HUDEP-2 (cell line): ENCODE measurements around the gene ANKRD52.
"Not testable (repeated sequence)": the region's sequence is repeated elsewhere in the genome, so short reads cannot be mapped to it uniquely, and the experiment has no call there.

ENCODE experiments used
- DNase-seq, 76 experiments: peaks; one replicate each; lab custom pipeline; 2025; ENCODE audit not compliant: unreplicated experiment in 76 of 76; lab: John Stamatoyannopoulos, UW

Gene ANKRD52

DNA sequence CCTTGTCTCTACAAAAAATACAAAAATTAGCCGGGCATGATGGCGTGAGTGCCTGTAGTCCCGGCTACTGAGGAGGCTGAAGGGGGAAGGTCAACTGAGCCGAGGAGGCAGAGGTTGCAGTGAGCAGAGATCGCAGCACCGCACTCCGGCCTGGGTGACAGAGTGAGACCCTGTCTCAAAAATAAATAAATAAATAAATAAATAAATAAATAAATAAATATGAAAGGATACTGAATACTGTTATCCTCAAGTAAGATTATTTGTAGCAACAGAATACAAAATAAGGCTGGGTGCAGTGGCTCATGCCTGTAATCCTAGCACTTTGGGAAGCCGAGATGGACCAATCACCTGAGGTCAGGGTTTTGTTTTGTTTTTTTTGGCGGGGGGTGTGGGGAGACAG, 38.3 kb downstream of the ANKRD52 start:
- no peak for DNase-seq

DNA sequence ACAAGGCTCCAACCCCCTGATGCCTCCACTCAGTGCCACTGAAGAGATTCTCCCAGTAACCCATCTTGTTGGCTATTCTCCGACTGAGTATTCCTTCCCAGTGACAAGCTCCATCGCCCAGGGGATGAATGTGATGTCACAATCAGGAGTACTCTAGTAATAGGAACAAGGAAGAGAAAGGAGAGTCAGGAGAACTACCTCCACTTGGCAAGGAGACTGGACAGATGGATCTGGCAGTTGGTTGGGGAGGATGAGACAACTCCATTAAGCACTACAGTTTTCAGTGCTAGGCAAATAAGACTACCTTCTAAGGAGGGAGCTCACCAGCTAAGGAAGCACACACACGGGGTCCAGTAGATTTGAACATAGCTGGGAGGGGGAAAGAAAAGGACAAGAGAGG, 41.7 kb downstream of the ANKRD52 start:
- no peak for DNase-seq

DNA sequence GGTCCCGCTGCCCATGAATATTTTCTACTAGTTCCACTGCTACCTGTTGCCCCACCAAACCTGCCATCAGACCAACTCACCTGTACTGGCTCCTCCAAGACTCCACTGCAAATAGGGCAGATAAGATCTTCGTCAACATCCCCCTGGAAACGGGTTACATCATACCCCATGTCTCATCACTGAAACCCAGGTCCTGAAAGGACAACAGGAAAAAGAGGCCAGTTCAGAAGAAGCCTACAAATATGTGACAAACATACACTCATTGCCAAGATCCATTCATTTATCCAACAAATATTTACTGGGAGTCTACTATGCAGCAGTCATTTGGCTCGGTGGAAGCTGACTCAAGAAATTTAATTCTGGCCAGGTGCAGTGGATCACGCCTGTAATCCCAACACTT, 44.3 kb downstream of the ANKRD52 start:
- DNase-seq, result no peak

DNA sequence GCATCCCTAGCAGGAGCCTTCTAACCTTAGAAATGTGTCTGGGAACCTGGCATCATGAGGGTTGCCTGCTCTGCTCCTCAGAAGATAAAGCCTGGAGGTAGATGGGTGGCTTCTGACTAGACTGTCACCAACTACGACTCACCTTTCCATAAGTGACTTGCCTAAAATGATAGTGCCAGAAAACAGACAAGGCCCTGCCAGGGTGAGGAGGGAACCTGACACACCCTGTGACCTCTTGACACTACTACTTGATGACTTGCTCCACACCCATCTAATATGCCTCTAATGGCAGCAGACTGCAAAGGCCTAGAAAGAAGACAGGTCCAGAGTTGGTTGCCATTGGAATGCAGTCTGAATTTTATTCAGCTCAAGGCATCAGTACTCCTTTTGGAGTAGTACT, 45.8 kb downstream of the ANKRD52 start:
- peak in 11 of 76 experiments; percentile 9 to 31 (median 17) for DNase-seq

DNA sequence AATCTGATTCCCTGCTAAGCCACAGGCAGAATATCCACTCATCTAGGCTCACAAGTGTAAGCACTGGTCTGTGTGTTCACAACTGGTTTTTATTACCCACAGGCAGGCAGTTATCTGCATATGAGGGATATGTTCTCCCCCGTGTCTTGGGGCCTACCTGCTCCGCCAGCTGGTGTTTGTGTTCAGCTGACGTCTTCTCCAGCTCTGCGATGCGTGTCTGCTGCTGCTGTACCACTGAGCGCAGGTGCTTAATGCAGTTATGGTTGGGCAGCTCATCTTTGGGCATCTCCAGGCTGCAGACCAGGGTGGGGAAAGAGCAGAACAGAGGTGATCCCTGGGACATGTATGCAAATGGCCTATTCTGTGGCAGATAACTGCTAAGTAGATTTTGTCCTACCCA, 50.2 kb downstream of the ANKRD52 start:
- DNase-seq, result no peak

DNA sequence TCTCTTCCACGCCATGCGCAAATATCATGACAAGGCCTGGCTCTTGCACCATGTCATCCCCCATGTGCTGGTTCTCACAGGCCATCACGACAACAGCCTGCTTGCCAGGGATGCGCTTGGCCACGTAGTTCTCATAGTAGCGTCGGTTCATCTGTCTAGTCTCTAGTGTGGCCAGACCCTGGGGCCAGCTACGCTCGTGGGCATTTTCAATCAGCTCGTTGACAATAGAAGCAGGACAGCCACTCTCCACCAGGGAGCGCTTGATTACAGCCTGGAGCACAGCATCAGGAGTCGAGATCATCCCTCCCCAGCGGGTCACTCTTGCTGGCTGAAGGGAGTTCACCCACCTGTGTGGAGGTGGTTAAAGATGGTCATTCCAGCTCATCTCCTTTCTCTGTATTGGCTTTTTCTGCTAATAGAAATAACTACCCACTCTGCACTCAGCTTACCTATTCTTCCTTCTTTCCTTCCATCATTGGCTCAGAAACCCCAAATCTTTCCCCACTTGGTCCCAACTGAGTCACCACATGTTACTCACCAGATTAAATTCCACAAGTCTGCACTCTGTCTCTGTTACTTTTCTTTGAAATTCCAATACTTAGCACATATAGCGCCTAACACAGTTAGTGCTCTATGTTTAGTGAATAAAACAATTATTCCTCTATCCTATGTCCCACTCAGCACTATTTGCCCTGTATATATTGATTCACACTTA, 51.6 kb downstream of the ANKRD52 start:
- DNase-seq, result peak in 50 of 76 experiments; percentile 7 to 69 (median 30)

DNA sequence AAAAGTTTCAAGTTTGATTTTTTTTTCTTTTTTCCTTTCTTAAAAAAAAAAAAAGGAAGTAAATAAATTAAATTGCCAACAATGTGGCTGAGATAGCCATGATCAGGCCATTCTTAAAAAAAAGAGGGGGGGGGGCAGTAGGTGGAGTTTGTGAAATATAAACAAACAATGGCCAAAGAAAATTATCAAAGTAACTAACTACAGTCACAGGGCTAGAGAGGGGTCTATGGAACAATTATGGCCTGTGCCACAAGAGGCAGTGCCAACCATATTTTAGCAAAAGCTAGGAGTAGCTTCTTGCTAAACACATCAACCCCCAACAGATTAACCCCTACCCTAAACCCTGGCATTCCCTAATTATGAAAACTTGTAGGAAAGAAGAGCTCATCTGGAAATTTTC, 52.7 kb downstream of the ANKRD52 start:
- DNase-seq, result no peak

DNA sequence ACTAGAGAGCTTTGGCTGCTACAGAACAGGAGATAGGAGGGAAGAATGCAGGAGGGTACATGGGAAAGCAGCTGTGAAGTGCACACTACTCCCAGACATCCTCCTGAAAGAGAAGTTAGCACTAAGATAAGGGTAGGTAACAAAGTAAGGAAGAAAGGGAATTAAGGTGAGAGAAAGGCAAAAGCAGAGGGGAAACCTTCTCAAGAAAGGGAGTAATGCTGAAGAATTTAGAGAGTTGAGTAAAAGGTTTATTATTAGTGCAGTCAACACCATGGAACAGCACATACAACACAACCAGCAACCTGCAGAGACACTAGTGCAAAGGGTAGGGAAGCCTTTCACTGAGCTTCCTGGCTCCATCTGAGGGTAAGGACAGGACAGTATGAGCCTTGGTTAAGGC, 53.9 kb downstream of the ANKRD52 start:
- no peak for DNase-seq

DNA sequence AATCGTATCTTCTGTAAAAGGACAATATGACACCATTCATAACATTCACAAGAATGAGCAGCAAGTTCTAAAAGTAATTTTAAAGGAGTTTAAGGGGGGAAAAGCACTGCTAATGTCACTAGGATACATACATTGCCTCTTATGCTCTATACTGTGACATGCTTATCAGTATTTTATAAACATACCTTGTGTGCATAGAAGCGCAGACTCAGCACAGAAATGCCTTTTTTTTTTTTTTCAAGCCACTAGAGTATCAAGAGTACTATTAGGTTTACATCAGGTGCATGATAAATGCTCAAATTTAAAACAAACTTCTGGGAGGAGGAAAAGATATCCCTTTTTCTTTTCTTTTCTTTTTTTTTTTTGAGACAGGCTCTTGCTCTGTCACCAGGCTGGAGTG, 55.3 kb downstream of the ANKRD52 start:
- no peak for DNase-seq

DNA sequence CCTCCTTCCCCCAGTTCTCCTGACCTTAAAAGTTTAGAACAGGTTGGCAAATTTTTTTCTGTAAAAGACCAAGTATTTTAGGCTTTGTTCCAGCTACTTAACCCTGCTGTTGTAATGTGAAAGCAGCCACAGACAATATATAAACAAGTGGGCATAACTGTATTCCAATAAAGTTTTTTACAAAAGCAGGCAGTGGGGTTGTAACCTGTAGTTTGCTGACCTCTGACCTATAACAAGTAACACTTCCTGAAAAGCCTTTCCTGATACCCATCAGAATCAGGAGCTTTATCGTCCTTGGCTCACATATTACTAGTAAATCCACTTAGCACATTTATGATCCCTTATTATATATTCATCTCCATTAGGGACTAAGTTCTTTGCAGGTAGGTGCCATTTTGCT, 55.8 kb downstream of the ANKRD52 start:
- DNase-seq, result peak in 1 of 76 experiments; percentile 8

DNA sequence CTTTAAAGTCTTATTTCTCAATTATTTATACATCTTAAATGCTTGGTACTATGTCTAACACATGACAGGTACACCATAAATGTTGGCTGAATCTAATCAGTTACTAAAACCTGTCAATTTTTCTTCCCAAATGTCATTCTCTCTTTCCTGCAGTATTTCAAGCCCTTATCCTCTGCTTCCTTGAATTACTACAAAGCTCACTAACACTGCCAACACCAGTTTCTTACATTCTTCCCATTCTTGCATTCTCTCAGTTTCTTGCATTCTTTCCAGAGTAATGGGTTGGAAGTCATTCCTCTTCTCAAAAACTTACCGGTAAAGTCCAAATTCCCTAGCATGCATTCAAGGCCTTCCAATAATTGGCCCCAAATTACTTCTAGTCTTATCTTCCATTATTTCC, 59.3 kb downstream of the ANKRD52 start:
- no peak for DNase-seq

DNA sequence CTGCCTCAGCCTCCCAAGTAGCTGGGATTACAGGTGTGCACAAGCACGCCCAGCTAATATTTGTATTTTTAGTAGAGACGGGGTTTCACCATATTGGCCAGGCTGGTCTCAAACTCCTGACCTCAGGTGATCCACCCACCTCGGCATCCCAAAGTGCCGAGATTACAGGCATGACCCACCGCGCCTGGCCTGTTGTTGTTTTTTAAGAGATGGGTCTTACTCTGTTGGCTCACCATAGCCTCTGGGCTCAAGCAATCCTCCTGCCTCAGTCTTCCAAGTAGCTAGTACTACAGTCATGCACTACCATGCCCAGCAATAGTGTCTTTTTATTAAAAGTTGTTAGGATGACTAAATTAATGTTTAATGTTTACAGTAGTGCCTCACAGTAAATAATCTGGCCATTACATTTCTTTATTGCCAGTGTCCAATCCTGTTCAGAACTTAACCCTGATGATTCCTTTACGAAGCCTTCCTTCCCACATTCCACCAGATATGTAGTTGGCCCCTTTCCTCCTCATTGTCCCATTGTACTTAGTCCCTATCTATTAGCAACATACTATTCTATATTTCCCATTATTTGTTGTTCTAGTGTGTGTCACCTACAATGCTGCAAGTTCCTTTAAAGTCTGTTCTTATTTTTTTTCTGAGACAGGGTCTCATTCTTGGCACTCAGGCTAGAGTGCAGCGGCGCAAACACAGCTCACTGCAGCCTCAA, 60.1 kb downstream of the ANKRD52 start:
- no peak for DNase-seq

DNA sequence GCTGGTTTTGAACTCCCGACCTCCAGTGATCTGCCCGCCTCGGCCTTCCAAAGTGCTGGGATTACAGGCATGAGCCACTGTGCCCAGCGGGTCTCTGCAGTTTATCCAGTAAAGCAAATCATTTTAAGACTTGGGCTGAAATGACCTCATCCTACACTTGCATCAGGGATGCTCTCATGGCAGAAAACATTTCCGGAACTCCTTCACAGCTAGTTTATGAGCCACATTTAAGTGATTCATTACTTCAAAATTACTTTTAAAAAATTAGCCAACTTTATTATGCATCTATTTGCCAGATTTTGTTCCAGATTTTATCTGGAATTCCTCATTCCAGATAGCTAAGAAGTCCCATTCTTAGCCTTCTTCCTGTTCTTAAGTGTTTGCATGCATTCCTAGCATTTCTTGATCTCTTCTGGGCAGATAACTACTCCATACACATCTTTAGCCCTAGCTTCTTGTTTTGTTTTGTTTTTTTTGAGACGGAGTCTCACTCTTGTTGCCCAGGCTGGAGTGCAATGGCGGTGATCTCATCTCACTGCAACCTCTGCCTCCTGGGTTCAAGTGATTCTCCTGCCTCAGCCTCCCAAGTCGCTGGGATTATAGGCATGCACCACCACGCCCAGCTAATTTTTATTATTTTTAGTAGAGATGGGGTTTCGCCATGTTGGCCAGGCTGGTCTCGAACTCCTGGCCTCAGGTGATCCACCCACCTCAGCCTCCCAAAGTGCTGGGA, 61.2 kb downstream of the ANKRD52 start:
- not testable (repeated sequence) for DNase-seq

DNA sequence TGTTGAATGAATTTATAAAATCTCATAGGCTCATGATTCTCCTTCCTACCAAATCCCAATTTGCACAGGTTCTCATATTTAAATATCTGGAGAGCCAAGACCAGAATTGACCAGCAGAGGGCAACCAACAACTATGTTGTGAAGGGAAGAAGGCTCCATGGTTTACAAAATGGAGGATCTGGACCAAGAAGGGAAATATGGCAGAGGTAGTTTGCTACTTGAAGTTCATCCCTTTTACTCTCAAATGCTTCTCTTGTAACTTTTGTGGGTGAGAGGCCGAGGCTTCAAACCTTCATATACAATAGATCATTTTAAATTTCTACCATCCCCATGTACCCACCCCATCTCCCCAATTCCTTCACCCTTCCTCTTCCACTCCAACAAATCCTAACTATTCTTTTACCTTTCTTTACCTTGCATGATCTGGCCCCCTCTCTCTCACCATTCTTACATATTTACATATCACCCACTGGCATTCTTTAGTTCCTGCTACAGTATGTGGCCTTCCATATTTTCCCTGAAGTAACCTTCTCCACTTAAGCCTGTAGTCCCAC, 65.1 kb downstream of the ANKRD52 start:
- peak in 69 of 76 experiments; percentile 10 to 85 (median 62) for DNase-seq

DNA sequence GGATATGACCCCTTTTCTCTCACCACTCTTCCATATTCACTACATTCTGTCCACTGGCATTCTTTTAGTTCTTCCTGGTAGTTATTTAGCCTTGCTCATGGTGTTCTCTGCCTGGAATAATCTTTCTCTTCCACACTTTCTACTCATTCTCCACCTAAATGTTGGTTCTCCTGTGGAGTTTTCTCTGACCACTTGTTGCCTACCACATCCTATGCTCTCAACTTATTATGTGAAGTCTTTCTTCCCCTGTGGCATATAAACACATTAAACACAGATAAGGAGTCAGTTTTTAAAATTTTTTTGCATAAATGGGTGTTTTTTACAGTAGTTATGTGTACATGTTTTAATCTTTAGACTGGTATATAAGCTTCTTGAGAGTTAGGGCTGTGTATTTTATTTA, 65.6 kb downstream of the ANKRD52 start:
- DNase-seq, result no peak

DNA sequence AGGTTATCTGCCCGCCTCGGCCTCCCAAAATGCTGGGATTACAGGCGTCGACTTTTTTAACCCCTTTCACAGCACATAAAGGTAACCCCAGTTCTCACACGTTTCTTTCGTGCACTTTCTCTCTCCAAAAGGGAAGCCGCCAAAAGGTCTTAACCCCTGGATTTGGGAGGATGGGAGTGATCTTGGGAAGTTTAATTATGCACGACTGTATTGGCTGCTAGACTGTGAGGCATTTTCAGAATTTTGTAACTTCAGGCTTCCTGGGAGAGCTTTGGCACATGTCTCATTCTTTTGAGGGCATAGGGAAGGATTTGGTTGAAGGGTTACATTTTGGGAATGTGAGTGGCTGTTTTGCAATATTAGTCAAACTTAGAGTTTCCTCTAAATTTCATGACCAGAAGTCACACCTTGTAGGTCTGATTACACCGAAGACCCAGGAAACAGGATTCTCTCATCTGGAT, 67.5 kb downstream of the ANKRD52 start:
- DNase-seq, result peak in 1 of 76 experiments; percentile 39

DNA sequence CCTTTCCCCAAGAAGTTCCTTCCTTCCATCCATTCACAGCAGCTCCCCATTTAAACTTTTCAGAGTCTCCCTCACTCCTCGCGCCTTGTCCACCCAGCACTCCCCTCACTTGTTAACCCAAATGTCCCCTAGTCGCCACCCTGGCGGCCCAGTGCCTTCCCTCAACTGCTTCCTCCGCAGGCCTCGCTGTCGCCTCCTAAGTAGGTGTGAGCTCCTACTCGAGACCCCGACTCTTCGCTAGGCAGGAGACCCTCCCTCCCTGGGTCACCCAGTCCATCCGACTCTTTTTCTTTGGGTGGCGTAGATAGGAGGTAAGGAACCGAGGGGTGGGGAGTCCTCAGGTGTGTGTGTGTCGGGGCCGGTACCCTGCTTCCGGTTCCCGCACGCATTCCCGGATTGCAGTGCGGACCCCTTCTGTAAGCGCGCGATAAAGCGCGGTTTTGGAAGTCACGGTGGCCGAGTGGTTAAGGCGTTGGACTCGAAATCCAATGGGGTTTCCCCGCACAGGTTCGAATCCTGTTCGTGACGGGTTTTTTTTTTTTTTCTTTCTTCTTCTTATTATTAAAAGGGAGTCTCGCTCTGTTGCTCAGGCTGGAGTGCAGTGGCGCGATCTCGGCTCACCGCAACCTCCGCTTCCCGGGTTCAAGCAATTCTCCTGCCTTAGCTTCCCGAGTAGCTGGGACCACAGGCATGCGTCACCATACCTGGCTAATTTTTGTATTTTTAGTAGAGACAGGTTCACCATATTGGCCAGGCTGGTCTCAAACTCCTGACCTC, 68.1 kb downstream of the ANKRD52 start:
- DNase-seq, result peak in 75 of 76 experiments; percentile 18 to 97 (median 83)

DNA sequence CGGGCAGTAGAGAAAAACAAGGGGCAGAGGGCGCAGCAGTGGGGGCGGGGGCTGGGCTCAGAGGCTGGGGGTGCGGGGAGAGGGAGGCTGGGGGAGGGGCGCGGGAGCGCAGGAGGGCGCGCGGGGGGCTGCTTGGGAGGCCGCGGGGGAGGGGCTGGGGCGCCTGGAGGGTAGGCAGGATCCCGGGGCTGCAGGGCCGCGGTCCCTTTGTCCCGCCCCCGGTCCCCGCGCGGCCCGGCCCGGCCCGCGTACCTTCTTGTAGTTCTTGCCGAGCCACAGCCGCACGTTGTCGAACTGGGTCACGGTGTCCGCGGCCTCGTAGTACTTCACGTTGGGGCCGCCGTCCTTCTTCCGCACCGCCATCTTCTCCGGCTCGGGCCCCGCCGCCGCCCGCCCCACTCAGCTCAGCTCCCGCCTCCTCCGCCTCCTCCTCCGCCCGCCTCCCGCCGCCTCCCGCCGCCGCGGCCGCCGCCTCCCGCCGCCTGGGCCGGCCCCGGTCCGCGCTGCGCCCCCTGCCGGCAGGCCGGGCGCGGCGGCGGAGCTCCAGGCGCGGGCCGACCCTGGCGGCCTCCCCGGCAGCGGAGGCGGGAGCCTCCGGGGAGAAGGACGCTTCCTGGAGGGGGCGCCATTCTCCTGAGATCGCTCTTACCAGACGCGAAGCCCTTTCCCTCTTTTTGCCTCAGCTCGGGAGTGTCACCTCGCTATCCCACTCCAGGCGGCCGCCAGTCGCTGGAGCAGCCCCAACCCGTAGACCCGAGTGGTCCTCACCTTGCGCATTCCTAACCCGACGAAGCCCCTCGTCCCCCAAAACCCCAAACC, 68.9 kb downstream of the ANKRD52 start, which contains the start of gene SMARCC2:
Gene SMARCC2, minus strand, starts transcription at position 385 of the 819 bp plus-strand sequence. Its CDS starts 22 bp downstream, at position 363.
- DNase-seq, result peak in 72 of 76 experiments; percentile 37 to 87 (median 78)

DNA sequence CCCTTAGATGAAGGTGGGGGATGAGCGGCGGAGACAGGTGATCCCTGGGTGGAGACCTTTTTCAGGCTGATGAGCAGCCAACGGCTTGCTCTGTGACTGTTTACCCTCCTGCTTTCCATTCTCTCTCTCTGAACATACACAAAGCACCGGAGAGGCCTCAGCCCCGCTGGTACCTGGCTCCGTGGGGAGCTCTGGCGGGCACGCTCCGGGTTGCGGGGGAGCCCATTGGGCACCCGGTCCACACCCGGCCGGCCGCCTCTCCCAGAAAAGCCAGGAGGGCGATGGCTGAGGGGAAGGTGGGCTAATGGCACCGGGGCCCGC, 69.4 kb downstream of the ANKRD52 start:
- no peak for DNase-seq
